Measurements from ENCODE around the gene KRTAP4-8.
"Not testable (repeated sequence)": the region's sequence is repeated elsewhere in the genome, so short reads cannot be mapped to it uniquely, and the experiment has no call there.

KRTAP4-8 gene

GRCh38 chr17:41098042-41098441 lies at the start of gene KRTAP4-8:
KRTAP4-8 (minus strand) TSS chr17:41098142; CDS start chr17:41098084, 58 bp downstream.
- no peak for DNase-seq

- DNase-seq, result no peak
Measured at GRCh38 chr17:41145261-41145660, 47.3 kb upstream of the KRTAP4-8 start.

GRCh38 chr17:41144846-41145245 lies 46.9 kb upstream of the KRTAP4-8 start:
- no peak for DNase-seq

- no peak for DNase-seq
Measured at GRCh38 chr17:41141361-41141760, 43.4 kb upstream of the KRTAP4-8 start.

- no peak for DNase-seq
Measured at GRCh38 chr17:41140360-41141131, 42.6 kb upstream of the KRTAP4-8 start, which contains the start of gene KRTAP4-6. KRTAP4-6 (minus strand) TSS chr17:41140544; CDS start chr17:41140487, 57 bp downstream.

- not testable (repeated sequence) for DNase-seq
Measured at GRCh38 chr17:41139865-41140264, 41.9 kb upstream of the KRTAP4-8 start.

GRCh38 chr17:41133880-41134735 lies 36.2 kb upstream of the KRTAP4-8 start:
- no peak for DNase-seq

- DNase-seq, result no peak
Measured at GRCh38 chr17:41131979-41132378, 34.0 kb upstream of the KRTAP4-8 start.

- DNase-seq, result no peak
Measured at GRCh38 chr17:41127371-41127770, 29.4 kb upstream of the KRTAP4-8 start.

- DNase-seq, result no peak
Measured at GRCh38 chr17:41126412-41126811, 28.5 kb upstream of the KRTAP4-8 start.

- no peak for DNase-seq
Measured at GRCh38 chr17:41125064-41125463, 27.1 kb upstream of the KRTAP4-8 start.

GRCh38 chr17:41123991-41124371 lies 26.0 kb upstream of the KRTAP4-8 start, which contains the start of gene KRTAP4-12:
KRTAP4-12 (minus strand) TSS chr17:41124182; CDS start chr17:41124122, 60 bp downstream.
- not testable (repeated sequence) for DNase-seq

- not testable (repeated sequence) for DNase-seq
Measured at GRCh38 chr17:41123292-41123990, 25.5 kb upstream of the KRTAP4-8 start.

GRCh38 chr17:41121742-41122141 lies 23.8 kb upstream of the KRTAP4-8 start:
- no peak for DNase-seq

GRCh38 chr17:41119696-41120690 lies 22.1 kb upstream of the KRTAP4-8 start:
- DNase-seq, result not testable (repeated sequence)

- no peak for DNase-seq
Measured at GRCh38 chr17:41118721-41119120, 20.8 kb upstream of the KRTAP4-8 start.

GRCh38 chr17:41117846-41118386 lies 20.0 kb upstream of the KRTAP4-8 start, which contains the start of gene KRTAP4-11:
KRTAP4-11 (minus strand) TSS chr17:41118373; CDS start chr17:41118315, 58 bp downstream.
- DNase-seq, result not testable (repeated sequence)

- no peak for DNase-seq
Measured at GRCh38 chr17:41116297-41116696, 18.4 kb upstream of the KRTAP4-8 start.

- DNase-seq, result no peak
Measured at GRCh38 chr17:41111151-41111885, 13.4 kb upstream of the KRTAP4-8 start.

- not testable (repeated sequence) for DNase-seq
Measured at GRCh38 chr17:41108728-41109386, 10.9 kb upstream of the KRTAP4-8 start.
